PC-9 (cell line): ENCODE measurements around the gene SKIDA1.

Experiments
- CTCF ChIP-seq: fragments of 200-600 bp; sonication (generic); conservative IDR thresholded peaks from 2 replicates; pipeline ENCODE4 v1.6.1; 2017; ENCODE audit warnings: mixed run types, antibody characterized with exemption, mild to moderate bottlenecking, moderate library complexity
- EZH2 ChIP-seq: fragments of 200-600 bp; sonication (generic); IDR thresholded peaks from 2 replicates; pipeline ENCODE4 v1.8.0; 2017; ENCODE audit warnings: antibody characterized with exemption, low read depth

GRCh38 chr10:21535494-21535965, 10.0 kb upstream of the SKIDA1 start:
- TF ChIP-seq CTCF (no peak), EZH2 (no peak)
